ENCODE results near the gene KSR1. TPM values are rescaled to one million over a fixed set of nuclear protein-coding genes. Genes with fewer than 3 reads are reported as not detected.
"Not testable (repeated sequence)": the region's sequence is repeated elsewhere in the genome, so short reads cannot be mapped to it uniquely, and the experiment has no call there.

The KSR1 gene
- total and polyA plus RNA-seq, 12 donors: 16.0 to 50.4 (median 38.5) TPM

DNA sequence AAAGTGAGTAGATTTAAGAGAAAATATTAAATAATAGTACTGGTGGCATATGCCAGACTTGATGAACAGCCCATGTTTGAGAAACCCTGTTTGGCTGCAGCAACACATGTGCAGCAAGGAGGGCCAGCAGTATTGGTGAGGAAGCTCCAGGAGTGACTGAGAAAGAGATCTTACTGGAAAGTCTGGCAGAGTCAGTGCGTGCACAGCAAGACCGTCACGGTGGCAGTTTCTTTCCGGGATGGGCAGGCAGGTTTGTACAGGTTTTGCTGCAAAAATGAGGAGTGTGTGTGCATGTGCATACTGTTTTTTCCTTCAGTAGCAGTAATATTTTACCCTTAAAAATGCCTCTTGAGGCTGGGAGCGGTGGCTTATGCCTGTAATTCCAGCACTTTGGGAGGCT is 41.4 kb downstream of the KSR1 start:
- H3K27ac ChIP-seq: no peak overlapping the region
- no peaks in the 10 kb centered on the region for H3K36me3 ChIP-seq (replicated peaks in 1 of 2)
- TF ChIP-seq POLR2A (IDR thresholded peaks at IDR 0.05) (no peak), CTCF (IDR thresholded peaks at IDR 0.05) (no peak)
- H3K4me1 ChIP-seq (replicated peaks in 1 of 2): peaks cover 23 to 31% of the 10 kb centered on the region in 2 donors
- WGBS, 4 donors: 94 to 97% (median 96%) methylated on average over 5 of the region's 5 CpGs
- intact Hi-C loops (cut with DNase I): no loop called here
- H3K4me3 ChIP-seq: no peak overlapping the region
- no peak for DNase-seq
- H3K27me3 ChIP-seq: no peaks in the 10 kb centered on the region
- H3K9me3 ChIP-seq (replicated peaks in 1 of 3): no peaks in the 10 kb centered on the region

DNA sequence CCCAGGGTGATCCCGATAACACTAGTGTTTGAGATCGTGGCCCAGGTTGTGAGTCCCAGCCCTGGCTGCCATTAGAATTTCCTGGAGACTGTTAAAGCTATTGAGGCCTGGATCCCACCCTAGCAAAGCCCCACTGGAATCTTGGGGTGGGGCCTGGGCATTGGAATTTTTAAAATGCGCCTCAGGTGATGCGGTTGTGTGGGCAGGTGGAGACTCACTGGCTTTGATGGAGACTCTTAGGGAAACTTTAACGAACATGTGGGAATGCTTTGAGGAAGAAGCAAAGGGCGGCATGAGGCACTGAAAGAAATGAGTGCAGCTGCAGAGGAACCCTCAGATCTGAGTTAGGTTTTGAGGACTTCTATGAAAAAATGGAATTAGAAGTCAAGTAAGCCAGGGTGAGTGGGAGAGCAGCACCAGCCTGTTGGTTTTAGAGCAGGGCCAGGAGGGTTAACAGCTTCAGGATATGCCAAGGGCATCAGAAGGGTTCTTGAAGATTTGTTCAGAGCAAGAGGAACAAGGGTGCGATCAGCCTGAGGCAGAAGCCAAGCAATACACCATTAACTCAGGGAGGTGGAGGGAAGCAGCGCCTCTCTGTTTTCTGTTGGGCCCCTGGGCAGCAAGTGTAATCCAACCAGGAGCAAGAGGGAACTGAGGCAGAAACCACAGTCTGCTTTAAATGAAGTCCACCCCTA is 42.5 kb downstream of the KSR1 start:
- no peak for DNase-seq
- H3K4me1 ChIP-seq (replicated peaks in 1 of 2): peaks cover 13 to 26% of the 10 kb centered on the region in 2 donors
- H3K27ac ChIP-seq: no peak overlapping the region
- WGBS, 4 donors: 96 to 97% (median 96%) methylated on average over 8 of the region's 8 CpGs
- no peak for TF ChIP-seq CTCF (IDR thresholded peaks at IDR 0.05)
- TF ChIP-seq POLR2A (IDR thresholded peaks at IDR 0.05): no peak
- no peaks in the 10 kb centered on the region for H3K36me3 ChIP-seq (replicated peaks in 1 of 2)
- H3K4me3 ChIP-seq: no peak overlapping the region
- no peaks in the 10 kb centered on the region for H3K27me3 ChIP-seq
- no peaks in the 10 kb centered on the region for H3K9me3 ChIP-seq (replicated peaks in 1 of 3)
- intact Hi-C loops (cut with DNase I): no loop called here

GRCh38 chr17:27499451-27500265 is 43.4 kb downstream of the KSR1 start:
- H3K27me3 ChIP-seq: no peaks in the 10 kb centered on the region
- H3K4me1 ChIP-seq (replicated peaks in 1 of 2): peaks cover 6 to 17% of the 10 kb centered on the region in 2 donors
- H3K4me3 ChIP-seq: no peak overlapping the region
- H3K36me3 ChIP-seq (replicated peaks in 1 of 2): no peaks in the 10 kb centered on the region
- 92 to 95% (median 93%) methylated on average over 10 to 11 of the region's 11 CpGs for WGBS, 4 donors
- H3K9me3 ChIP-seq (replicated peaks in 1 of 3): no peaks in the 10 kb centered on the region
- intact Hi-C loops (cut with DNase I): no loop called here
- DNase-seq: no peak
- TF ChIP-seq POLR2A (IDR thresholded peaks at IDR 0.05) (no peak), CTCF (IDR thresholded peaks at IDR 0.05) (no peak)
- H3K27ac ChIP-seq: no peak overlapping the region

DNA sequence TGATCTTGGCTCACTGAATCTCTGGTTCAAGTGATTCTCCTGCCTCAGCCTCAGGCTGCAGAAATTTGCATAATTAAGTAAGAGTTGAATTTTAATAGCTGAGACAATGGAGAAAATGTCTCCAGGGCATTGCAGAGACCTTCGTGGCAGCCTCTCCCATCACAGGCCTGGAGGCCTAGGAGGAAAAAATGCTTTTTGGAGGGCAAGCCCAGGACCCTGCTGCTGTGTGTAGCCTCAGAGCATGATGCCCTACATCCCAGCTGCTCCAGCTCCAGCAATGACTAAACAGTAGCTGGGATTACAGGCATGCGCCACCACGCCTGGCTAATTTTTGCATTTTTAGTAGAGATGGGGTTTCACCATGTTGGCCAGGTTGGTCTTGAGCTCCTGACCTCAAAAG is 45.1 kb downstream of the KSR1 start:
- intact Hi-C loops (cut with DNase I); H3K27me3 ChIP-seq; H3K36me3 ChIP-seq (replicated peaks in 1 of 2); H3K4me3 ChIP-seq; DNase-seq; H3K9me3 ChIP-seq (replicated peaks in 1 of 3): not testable (repeated sequence)
- Histone ChIP-seq H3K27ac (peak overlapping the region in 1 of 5 donors; percentile 66), H3K4me1 (replicated peaks in 1 of 2) (peaks cover 0 to 12% of the 10 kb centered on the region in 2 donors)
- 96 to 100% (median 99%) methylated on average over 1 to 3 of the region's 3 CpGs for WGBS, 4 donors
